Stimulated activated CD4-positive, alpha-beta T cell treated with anti-CD3 and anti-CD28 coated beads, Interleukin-15, amount 100 ng/mL, for 24 hours (primary cell): ENCODE data around the gene OR2A12.
"Not testable (repeated sequence)": the region's sequence is repeated elsewhere in the genome, so short reads cannot be mapped to it uniquely, and the experiment has no call there.

ENCODE experiments used
- DNase-seq: peaks from one replicate; pipeline ENCODE4 v3.0.0-alpha.2; 2020

OR2A12 gene

GRCh38 chr7:144127714-144128334 is 41.7 kb downstream of the OR2A12 start:
- DNase-seq: peak; percentile 95

DNA sequence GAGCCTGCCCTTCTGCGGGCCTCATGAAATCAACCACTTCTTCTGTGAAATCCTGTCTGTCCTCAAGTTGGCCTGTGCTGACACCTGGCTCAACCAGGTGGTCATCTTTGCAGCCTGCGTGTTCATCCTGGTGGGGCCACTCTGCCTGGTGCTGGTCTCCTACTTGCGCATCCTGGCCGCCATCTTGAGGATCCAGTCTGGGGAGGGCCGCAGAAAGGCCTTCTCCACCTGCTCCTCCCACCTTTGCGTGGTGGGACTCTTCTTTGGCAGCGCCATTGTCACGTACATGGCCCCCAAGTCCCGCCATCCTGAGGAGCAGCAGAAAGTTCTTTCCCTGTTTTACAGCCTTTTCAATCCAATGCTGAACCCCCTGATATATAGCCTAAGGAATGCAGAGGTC is 43.5 kb downstream of the OR2A12 start:
- DNase-seq: not testable (repeated sequence)

DNA sequence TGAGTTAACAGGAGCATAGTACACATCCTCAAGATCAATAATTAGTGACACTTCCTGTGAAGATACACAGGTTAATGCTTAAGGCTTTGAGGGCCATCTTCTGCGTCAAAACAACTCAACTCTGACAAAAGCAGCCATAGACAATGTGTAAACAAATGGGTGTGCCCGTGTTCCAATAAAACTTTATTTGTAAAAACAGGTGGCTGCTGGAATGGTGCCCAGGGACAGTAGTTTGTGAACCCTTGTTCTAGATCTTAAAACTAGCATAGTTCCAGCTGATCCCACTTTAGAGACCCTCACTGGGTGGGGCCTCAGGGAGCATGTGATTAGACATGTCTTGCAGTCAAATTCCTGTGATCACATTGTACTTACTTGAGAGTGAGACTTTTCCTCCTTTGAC is 44.7 kb downstream of the OR2A12 start:
- DNase-seq: no peak

GRCh38 chr7:144132262-144132661 is 46.2 kb downstream of the OR2A12 start:
- no peak for DNase-seq

DNA sequence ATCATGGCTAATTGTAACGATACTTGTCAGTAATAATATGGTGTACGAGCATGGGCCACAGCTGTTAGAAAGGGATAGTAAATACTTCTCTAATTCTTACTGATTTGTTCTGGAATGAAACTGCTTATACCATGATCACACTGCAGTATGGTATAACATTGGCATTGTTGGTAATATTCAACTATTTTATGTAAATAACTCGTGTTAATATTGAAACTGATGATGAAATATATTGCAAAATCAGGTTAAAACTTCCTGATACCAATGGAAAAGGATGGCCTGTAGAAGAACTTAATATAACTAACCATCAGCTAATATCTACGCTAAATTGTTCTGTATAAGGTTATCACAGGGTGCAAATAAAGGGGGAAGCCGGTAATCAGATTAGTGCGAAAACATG is 47.2 kb downstream of the OR2A12 start:
- no peak for DNase-seq

- DNase-seq: no peak
Measured at GRCh38 chr7:144134116-144134515, 48.0 kb downstream of the OR2A12 start.

- no peak for DNase-seq
Measured at GRCh38 chr7:144137501-144137900, 51.4 kb downstream of the OR2A12 start.

GRCh38 chr7:144142187-144142586 is 56.1 kb downstream of the OR2A12 start:
- no peak for DNase-seq

DNA sequence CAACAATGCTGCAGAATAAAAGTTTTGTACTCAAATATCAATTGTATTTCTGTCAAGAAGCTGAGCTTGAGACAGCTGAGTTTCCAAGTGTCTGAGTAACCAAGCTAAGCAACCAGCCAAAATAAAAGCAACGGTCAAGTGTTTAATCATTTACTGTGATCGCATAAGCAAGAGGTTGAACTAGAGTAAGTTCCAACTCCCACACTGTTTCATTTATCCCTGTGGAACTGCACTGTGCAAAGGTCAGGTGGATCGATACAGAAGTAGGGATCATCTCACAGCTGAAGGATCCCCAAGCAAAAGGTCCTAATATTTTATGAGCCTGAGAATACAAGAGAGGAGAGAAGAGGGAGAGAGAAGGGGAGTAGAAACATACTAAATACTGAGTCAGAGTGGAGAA is 58.3 kb downstream of the OR2A12 start:
- DNase-seq: no peak

DNA sequence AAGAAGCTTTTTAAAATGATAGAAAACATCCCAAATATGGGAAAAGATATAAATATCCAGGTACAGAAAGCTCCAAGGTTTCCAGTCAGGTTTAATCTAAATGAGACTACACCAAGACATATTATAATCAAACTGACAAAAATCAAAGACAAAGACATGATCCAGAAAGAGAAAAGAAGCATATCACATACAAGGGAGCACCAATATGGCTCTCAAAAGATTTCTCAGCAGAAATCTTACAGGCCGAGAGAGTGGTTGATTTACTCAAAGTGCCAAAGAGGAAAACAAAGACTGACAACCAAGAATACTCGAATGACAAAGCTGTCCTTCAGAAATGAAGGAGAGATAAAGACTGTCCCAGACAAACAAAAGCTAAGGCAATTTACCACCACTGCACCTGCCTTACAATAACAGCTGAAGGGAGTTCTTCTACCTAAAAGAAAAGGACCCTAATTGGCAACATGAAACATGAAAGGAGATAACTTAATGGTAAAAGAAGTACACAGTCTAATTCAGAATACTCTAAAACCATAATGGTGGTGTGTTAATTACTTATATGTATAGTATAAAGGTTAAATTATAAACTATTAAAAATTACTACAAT is 62.2 kb downstream of the OR2A12 start:
- no peak for DNase-seq
